Smooth muscle cell of the brain vasculature (primary cell): ENCODE data around the gene TMED4.

Experiments used
- DNase-seq: peaks from one replicate; pipeline ENCODE4 v3.0.0-alpha.2; 2012; ENCODE audit warnings: low read depth, low spot score

Gene TMED4

GRCh38 chr7:44581879-44582603, at the start of gene TMED4:
TSS of gene TMED4 (minus strand) at chr7:44582231. CDS start at chr7:44582206, 25 bp downstream.
- peak; percentile 96 for DNase-seq

- DNase-seq: no peak
Measured at GRCh38 chr7:44631458-44632115, 49.6 kb upstream of the TMED4 start.

- DNase-seq: no peak
Measured at GRCh38 chr7:44630792-44631457, 48.9 kb upstream of the TMED4 start.

GRCh38 chr7:44629829-44630522, 47.9 kb upstream of the TMED4 start:
- no peak for DNase-seq

GRCh38 chr7:44626620-44627019, 44.6 kb upstream of the TMED4 start:
- DNase-seq: no peak

- no peak for DNase-seq
Measured at GRCh38 chr7:44625526-44626471, 43.8 kb upstream of the TMED4 start.

- no peak for DNase-seq
Measured at GRCh38 chr7:44624318-44624717, 42.3 kb upstream of the TMED4 start.

GRCh38 chr7:44622342-44623151, 40.5 kb upstream of the TMED4 start:
- no peak for DNase-seq

- no peak for DNase-seq
Measured at GRCh38 chr7:44621750-44622103, 39.7 kb upstream of the TMED4 start.

- no peak for DNase-seq
Measured at GRCh38 chr7:44621034-44621749, 39.2 kb upstream of the TMED4 start.

- no peak for DNase-seq
Measured at GRCh38 chr7:44618753-44619152, 36.7 kb upstream of the TMED4 start.

- no peak for DNase-seq
Measured at GRCh38 chr7:44618045-44618444, 36.0 kb upstream of the TMED4 start.

- no peak for DNase-seq
Measured at GRCh38 chr7:44617225-44617890, 35.3 kb upstream of the TMED4 start.

- DNase-seq: no peak
Measured at GRCh38 chr7:44616545-44616944, 34.5 kb upstream of the TMED4 start.

- no peak for DNase-seq
Measured at GRCh38 chr7:44615793-44616192, 33.8 kb upstream of the TMED4 start.

GRCh38 chr7:44615149-44615611, 33.1 kb upstream of the TMED4 start:
- no peak for DNase-seq

GRCh38 chr7:44609829-44610228, 27.8 kb upstream of the TMED4 start:
- no peak for DNase-seq

GRCh38 chr7:44608916-44609648, 27.1 kb upstream of the TMED4 start:
- DNase-seq: no peak
